Neural cell (in vitro differentiated cells): ENCODE measurements around the gene TELO2.

ENCODE experiments used
- POLR2AphosphoS5 ChIP-seq: IDR thresholded peaks from 2 replicates; pipeline ENCODE4 v1.6.1; 2012
- RAD21 ChIP-seq: fragments of 450-650 bp; conservative IDR thresholded peaks from 2 replicates; pipeline ENCODE4 v1.6.1; 2014; ENCODE audit warnings: antibody characterized with exemption, mild to moderate bottlenecking, moderate library complexity
- SMC3 ChIP-seq: fragments of 450-650 bp; conservative IDR thresholded peaks from 2 replicates; pipeline ENCODE4 v1.6.1; 2014; ENCODE audit warnings: antibody characterized with exemption, mild to moderate bottlenecking, moderate library complexity; ENCODE audit not compliant: poor library complexity
- TF ChIP-seq, protein P1 (sequence below): fragments of 450-650 bp; IDR thresholded peaks from 2 replicates; pipeline ENCODE4 v1.5.1; 2014; ENCODE audit warnings: antibody characterized with exemption, mild to moderate bottlenecking, moderate library complexity; ENCODE audit not compliant: poor library complexity, severe bottlenecking

DNA sequence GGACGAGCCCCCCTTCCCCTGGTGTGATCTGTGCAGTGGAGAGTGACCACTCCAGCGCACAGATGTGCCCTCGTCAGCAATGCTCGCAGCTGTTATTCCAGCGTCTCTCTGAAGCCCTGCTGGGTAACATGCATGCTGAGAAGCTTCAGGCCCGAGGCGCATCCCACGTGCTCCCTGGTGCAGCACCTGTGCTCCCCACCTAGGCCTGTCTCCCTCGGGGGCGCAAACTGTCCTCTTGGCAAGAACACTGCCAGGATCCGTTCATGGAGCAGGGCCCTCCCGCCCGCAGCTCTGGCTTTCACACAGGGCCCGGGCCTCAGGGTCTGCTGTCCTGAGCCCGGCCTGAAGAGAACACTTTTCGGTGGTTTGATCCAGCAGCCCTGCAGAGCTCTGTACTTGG lies 53.3 kb downstream of the TELO2 start:
- TF ChIP-seq, protein P1, sequence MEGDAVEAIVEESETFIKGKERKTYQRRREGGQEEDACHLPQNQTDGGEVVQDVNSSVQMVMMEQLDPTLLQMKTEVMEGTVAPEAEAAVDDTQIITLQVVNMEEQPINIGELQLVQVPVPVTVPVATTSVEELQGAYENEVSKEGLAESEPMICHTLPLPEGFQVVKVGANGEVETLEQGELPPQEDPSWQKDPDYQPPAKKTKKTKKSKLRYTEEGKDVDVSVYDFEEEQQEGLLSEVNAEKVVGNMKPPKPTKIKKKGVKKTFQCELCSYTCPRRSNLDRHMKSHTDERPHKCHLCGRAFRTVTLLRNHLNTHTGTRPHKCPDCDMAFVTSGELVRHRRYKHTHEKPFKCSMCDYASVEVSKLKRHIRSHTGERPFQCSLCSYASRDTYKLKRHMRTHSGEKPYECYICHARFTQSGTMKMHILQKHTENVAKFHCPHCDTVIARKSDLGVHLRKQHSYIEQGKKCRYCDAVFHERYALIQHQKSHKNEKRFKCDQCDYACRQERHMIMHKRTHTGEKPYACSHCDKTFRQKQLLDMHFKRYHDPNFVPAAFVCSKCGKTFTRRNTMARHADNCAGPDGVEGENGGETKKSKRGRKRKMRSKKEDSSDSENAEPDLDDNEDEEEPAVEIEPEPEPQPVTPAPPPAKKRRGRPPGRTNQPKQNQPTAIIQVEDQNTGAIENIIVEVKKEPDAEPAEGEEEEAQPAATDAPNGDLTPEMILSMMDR, result no peak
- TF ChIP-seq RAD21 (no peak), SMC3 (no peak), POLR2AphosphoS5 (no peak)
